Fibroblast of the aortic adventitia (primary cell): ENCODE results near the gene SFRP4. TPM values are rescaled to one million over a fixed set of nuclear protein-coding genes. Genes with fewer than 3 reads are reported as not detected.

ENCODE experiments used
- DNase-seq: peaks from one replicate; pipeline ENCODE4 v3.0.0-alpha.2; 2010; ENCODE audit warnings: low read depth
- H3K4me3 ChIP-seq: 2 replicates; pipeline ENCODE4 v1.5.1; 2011; ENCODE audit warnings: low read depth, mild to moderate bottlenecking, control low read depth, low read length, moderate library complexity
- total RNA-seq: library from RNA; depleted of rRNA; stranded (reverse); fragments of >200 nt; gene quantifications from 2 replicates; pipeline ENCODE4 v1.2.3, GENCODE V29; 2012; ENCODE audit warnings: low replicate concordance
- TF ChIP-seq, protein P1 (sequence below): IDR thresholded peaks from 2 replicates; pipeline ENCODE4 v1.5.1; 2011; ENCODE audit warnings: mild to moderate bottlenecking, low read length, control low read depth, inconsistent platforms; ENCODE audit not compliant: insufficient read depth

SFRP4 gene
- total RNA-seq, 1 donor, result 40.9 TPM

DNA sequence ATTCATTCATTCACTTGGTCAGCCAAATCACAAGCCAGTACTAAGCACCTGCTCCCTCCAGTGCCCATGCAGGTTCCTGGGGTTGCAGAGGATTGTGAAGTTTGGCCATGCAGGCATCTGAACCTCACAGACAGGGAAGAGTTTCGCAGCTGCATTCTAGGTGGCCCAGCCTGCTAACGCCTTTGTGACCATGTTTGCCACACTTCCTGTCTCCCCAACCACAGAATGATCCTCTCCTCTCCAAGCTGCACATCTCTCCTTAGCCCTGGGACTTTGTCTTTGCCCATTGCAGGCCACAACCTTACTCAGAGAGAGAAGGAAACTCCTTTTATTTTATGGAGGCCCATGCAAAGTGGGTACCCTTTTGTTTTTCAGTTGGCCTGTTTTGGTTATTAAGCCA lies 35.6 kb upstream of the SFRP4 start:
- DNase-seq, result no peak
- H3K4me3 ChIP-seq, result no peak overlapping the region
- TF ChIP-seq, protein P1, sequence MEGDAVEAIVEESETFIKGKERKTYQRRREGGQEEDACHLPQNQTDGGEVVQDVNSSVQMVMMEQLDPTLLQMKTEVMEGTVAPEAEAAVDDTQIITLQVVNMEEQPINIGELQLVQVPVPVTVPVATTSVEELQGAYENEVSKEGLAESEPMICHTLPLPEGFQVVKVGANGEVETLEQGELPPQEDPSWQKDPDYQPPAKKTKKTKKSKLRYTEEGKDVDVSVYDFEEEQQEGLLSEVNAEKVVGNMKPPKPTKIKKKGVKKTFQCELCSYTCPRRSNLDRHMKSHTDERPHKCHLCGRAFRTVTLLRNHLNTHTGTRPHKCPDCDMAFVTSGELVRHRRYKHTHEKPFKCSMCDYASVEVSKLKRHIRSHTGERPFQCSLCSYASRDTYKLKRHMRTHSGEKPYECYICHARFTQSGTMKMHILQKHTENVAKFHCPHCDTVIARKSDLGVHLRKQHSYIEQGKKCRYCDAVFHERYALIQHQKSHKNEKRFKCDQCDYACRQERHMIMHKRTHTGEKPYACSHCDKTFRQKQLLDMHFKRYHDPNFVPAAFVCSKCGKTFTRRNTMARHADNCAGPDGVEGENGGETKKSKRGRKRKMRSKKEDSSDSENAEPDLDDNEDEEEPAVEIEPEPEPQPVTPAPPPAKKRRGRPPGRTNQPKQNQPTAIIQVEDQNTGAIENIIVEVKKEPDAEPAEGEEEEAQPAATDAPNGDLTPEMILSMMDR, result no peak

DNA sequence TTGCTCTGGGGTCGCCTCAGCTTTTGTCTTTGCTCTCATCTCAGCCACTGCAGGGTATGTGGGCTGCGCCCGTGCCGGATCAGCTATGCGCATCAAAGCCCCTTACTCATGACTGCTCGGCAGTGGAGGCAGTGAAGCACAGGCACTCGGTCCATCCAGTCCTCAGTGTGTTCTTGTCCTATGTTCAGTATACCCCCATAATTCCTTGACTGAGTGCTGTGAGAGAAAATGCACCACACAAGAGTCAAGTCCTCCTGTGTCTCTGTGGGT lies 31.3 kb upstream of the SFRP4 start:
- DNase-seq, result no peak
- H3K4me3 ChIP-seq, result no peak overlapping the region
- TF ChIP-seq, protein P1, result no peak

DNA sequence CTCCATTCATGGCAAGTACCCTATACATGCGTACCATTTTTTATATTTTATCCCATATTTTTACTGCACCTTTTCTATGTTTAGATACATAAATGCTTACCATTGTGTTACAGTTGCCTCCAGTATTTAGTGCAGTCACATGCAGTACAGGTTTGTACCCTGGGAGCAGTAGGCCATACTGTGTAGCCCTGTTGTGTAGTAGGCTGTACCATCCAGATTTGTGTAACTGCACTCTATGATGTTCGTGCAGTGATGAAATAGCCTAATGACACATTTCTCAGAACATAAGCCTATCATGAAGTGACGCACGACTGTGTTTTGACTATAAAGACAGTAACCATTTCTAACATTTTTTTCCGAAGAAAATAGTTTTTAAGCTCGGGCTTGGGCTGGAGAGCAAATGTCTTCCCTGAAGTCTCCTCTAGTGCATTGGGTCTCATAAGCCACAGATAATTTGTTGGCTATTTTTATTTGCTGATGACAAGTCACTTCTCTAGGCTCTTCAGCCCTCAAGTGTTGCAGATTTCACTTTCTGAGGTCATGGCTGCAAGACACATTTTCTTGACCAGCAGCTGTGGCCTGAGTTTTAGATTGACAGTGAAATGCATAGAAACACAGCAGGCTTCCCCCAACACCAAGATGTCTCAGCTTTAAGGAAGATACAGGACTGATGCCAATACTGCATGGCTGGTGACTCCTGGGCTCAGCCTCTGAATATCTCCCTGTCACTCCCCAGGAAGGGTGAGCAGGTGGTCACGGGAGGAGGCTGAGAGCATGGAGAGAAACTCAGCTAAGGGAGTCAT lies 30.7 kb upstream of the SFRP4 start:
- DNase-seq, result no peak
- TF ChIP-seq, protein P1, result no peak
- no peak overlapping the region for H3K4me3 ChIP-seq

DNA sequence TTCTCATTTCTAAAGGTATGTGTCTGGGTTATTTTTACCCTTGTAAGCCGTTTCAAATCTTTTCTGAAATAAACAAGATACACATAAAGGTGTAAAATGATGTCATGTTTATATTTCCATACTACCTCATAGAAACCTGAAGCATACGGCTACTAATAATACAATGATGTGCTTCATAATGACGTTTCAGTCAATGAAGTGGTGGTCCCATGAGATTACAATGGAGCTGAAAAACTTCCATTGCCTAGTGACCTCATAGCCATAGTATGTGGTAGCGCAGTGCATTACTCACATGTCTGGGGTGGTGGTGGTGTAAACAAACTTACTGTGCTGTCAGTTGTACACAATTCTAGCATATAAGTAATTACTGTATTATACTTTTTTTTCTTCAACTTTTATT lies 28.7 kb upstream of the SFRP4 start:
- H3K4me3 ChIP-seq, result no peak overlapping the region
- DNase-seq, result peak; percentile 70
- TF ChIP-seq, protein P1, result no peak

DNA sequence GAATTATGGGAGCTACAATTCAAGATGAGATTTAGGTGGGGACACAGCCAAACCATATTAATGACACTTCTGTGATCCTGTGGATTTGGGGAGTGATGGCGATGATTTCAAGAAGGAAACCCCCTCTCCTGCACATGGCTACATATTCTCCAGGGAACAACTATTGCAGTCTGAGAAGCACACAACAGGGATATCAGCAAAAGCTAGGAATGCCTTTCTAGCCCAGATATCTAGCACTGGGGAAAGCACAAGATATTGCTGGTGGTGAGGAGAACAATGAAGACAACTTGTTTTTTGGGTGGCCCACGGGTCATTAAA lies 28.1 kb upstream of the SFRP4 start:
- no peak for DNase-seq
- no peak overlapping the region for H3K4me3 ChIP-seq
- TF ChIP-seq, protein P1, result no peak

GRCh38 chr7:37943905-37944736 lies 27.5 kb upstream of the SFRP4 start:
- H3K4me3 ChIP-seq, result no peak overlapping the region
- no peak for DNase-seq
- TF ChIP-seq, protein P1, result no peak
